ENCODE measurements around the gene CCDC88C. TPM values are rescaled to one million over a fixed set of nuclear protein-coding genes. Genes with fewer than 3 reads are reported as not detected.

The CCDC88C gene
- polyA plus RNA-seq, 2 of the 4 experiments (the other 2 are of a cell fraction): 2.9 to 3.7 TPM

GRCh38 chr14:91293281-91293680 is 124.3 kb downstream of the CCDC88C start (continued):
- TF ChIP-seq TP53 (CRISPR knock-in tag; IDR thresholded peaks at IDR 0.05) (no peak), TFCP2L1 (CRISPR knock-in tag; IDR thresholded peaks at IDR 0.05) (no peak), JUN (IDR thresholded peaks at IDR 0.05) (no peak), ZNF302 (CRISPR knock-in tag; IDR thresholded peaks at IDR 0.05) (no peak), EHMT2 (IDR thresholded peaks at IDR 0.05; ENCODE audit: low read depth) (no peak), EP300 (IDR thresholded peaks at IDR 0.05) (no peak), NFE2L2 (conservative IDR thresholded peaks at IDR 0.05; ENCODE audit: low read length) (no peak)
- TF ChIP-seq, protein P1, sequence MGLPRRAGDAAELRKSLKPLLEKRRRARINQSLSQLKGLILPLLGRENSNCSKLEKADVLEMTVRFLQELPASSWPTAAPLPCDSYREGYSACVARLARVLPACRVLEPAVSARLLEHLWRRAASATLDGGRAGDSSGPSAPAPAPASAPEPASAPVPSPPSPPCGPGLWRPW (IDR thresholded peaks at IDR 0.05): no peak

DNA sequence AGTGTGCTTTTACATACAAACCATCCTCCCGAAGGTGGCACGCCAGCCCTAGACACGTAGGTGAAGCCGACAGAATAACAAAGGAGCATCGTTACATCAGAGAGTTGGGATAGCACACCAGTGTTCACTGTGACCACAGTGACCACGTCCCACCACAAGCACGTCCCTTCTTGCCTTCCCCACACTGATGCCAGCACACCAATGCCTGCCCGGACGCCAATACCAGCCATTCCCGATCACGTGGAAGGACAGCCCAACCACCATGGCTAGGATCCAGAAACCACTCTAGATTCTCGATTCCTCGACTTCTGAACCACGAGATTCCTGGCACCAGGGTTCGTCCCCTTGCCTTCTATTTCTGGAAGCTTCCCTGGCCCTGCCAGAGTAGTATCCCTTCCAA is 125.1 kb downstream of the CCDC88C start:
- H3K27ac ChIP-seq: no peak overlapping the region
- DNase-seq (ENCODE audit: low read depth in 1 of 2, low spot score in 1 of 2) (no peak), ATAC-seq (no peak), FAIRE-seq (no peak)
- TF ChIP-seq E2F6 (IDR thresholded peaks at IDR 0.05; ENCODE audit: borderline replicate concordance, low read depth) (no peak), HOXA7 (CRISPR knock-in tag; IDR thresholded peaks at IDR 0.05) (no peak), RARB (CRISPR knock-in tag; IDR thresholded peaks at IDR 0.05) (no peak), GATA3 (IDR thresholded peaks at IDR 0.05; ENCODE audit: borderline replicate concordance) (no peak), POLR2AphosphoS2 (conservative IDR thresholded peaks at IDR 0.05; ENCODE audit: low read length) (no peak), JUN (IDR thresholded peaks at IDR 0.05) (no peak), EHMT2 (IDR thresholded peaks at IDR 0.05; ENCODE audit: low read depth) (no peak), ATOH8 (CRISPR knock-in tag; IDR thresholded peaks at IDR 0.05; ENCODE audit: low read depth) (no peak), HEYL (CRISPR knock-in tag; IDR thresholded peaks at IDR 0.05) (no peak), TP53 (CRISPR knock-in tag; IDR thresholded peaks at IDR 0.05) (no peak), CBX8 (IDR thresholded peaks at IDR 0.05) (no peak), FOXS1 (CRISPR knock-in tag; IDR thresholded peaks at IDR 0.05) (no peak), HOXB13 (CRISPR knock-in tag; IDR thresholded peaks at IDR 0.05; ENCODE audit: low read depth) (no peak), POLR2A (IDR thresholded peaks at IDR 0.05; ENCODE audit: low read length) (no peak), TFCP2L1 (CRISPR knock-in tag; IDR thresholded peaks at IDR 0.05) (no peak), RAD21 (conservative IDR thresholded peaks at IDR 0.05 in 1 of 2, IDR thresholded peaks at IDR 0.05 in 1 of 2) (no peak), KDM1A (IDR thresholded peaks at IDR 0.05; ENCODE audit: low read depth) (no peak), RFX5 (IDR thresholded peaks at IDR 0.05) (no peak), ZC3H11A (IDR thresholded peaks at IDR 0.05) (no peak)
- TF ChIP-seq, protein P1 (IDR thresholded peaks at IDR 0.05): no peak
- ChIA-PET POLR2A (no interaction called here), CTCF (interaction anchor here (4.0 kb wide), 1 partner anchor 390 kb away, joined by 14 read pairs; no protein-coding TSS in a partner anchor)
- H3K9me3 ChIP-seq: no peaks in the 10 kb centered on the region
- H3K4me1 ChIP-seq: no peaks in the 10 kb centered on the region
- no peak overlapping the region for H3K4me3 ChIP-seq
- H3K4me2 ChIP-seq: no peak overlapping the region
- WGBS (ENCODE audit: missing lambda C conversion rate): 89% methylated on average over 15 of the region's 15 CpGs

GRCh38 chr14:91291786-91292405 is 125.7 kb downstream of the CCDC88C start:
- ATAC-seq (no peak), FAIRE-seq (no peak), DNase-seq (ENCODE audit: low read depth in 1 of 2, low spot score in 1 of 2) (no peak)
- H3K4me1 ChIP-seq: no peaks in the 10 kb centered on the region
- no peaks in the 10 kb centered on the region for H3K9me3 ChIP-seq
- no peak overlapping the region for H3K27ac ChIP-seq
- POLR2A ChIA-PET: no interaction called here
- 82% methylated on average over 16 of the region's 21 CpGs for WGBS (ENCODE audit: missing lambda C conversion rate)
- TF ChIP-seq EHF (CRISPR knock-in tag; IDR thresholded peaks at IDR 0.05) (no peak), EP300 (IDR thresholded peaks at IDR 0.05) (no peak), JUNB (IDR thresholded peaks at IDR 0.05) (no peak), HOXB5 (CRISPR knock-in tag; IDR thresholded peaks at IDR 0.05) (no peak), CBX2 (IDR thresholded peaks at IDR 0.05; ENCODE audit: borderline replicate concordance, low read depth) (no peak), EHMT2 (IDR thresholded peaks at IDR 0.05; ENCODE audit: low read depth) (no peak), CEBPB (IDR thresholded peaks at IDR 0.05) (no peak), ZC3H11A (IDR thresholded peaks at IDR 0.05) (no peak), MAZ (IDR thresholded peaks at IDR 0.05; ENCODE audit: borderline replicate concordance, low read depth, low read length) (no peak), HOXB13 (CRISPR knock-in tag; IDR thresholded peaks at IDR 0.05; ENCODE audit: low read depth) (no peak), ZNF302 (CRISPR knock-in tag; IDR thresholded peaks at IDR 0.05) (no peak), NR3C1 (IDR thresholded peaks at IDR 0.05) (no peak), TP53 (CRISPR knock-in tag; IDR thresholded peaks at IDR 0.05) (no peak), ESRRA (IDR thresholded peaks at IDR 0.05; ENCODE audit: borderline replicate concordance, low read length) (no peak)
- TF ChIP-seq, protein P2, sequence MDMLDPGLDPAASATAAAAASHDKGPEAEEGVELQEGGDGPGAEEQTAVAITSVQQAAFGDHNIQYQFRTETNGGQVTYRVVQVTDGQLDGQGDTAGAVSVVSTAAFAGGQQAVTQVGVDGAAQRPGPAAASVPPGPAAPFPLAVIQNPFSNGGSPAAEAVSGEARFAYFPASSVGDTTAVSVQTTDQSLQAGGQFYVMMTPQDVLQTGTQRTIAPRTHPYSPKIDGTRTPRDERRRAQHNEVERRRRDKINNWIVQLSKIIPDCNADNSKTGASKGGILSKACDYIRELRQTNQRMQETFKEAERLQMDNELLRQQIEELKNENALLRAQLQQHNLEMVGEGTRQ (IDR thresholded peaks at IDR 0.05): no peak
- CTCF ChIA-PET: interaction anchor here (2.0 to 9.8 kb wide), 3 partner anchors 31 to 389 kb away, joined by 5 to 169 read pairs (median 14); no protein-coding TSS in a partner anchor
- H3K4me3 ChIP-seq: no peak overlapping the region
- no peak overlapping the region for H3K4me2 ChIP-seq

All from A549 (cell line).